ENCODE measurements around the gene TNFRSF18.
"Not testable (repeated sequence)": the region's sequence is repeated elsewhere in the genome, so short reads cannot be mapped to it uniquely, and the experiment has no call there.

TNFRSF18 gene

GRCh38 chr1:1195726-1196125, 10.7 kb downstream of the TNFRSF18 start:
- not testable (repeated sequence) for DNase-seq

GRCh38 chr1:1194723-1195122, 11.7 kb downstream of the TNFRSF18 start:
- peak; percentile 26 for DNase-seq

GRCh38 chr1:1191734-1192133, 14.7 kb downstream of the TNFRSF18 start:
- no peak for DNase-seq

- DNase-seq, result peak; percentile 83
Measured at GRCh38 chr1:1189111-1189510, 17.3 kb downstream of the TNFRSF18 start.

- no peak for DNase-seq
Measured at GRCh38 chr1:1187938-1188337, 18.5 kb downstream of the TNFRSF18 start.

GRCh38 chr1:1185101-1185765, 21.2 kb downstream of the TNFRSF18 start:
- DNase-seq, result no peak

- DNase-seq, result no peak
Measured at GRCh38 chr1:1183833-1184775, 22.3 kb downstream of the TNFRSF18 start.

- no peak for DNase-seq
Measured at GRCh38 chr1:1183221-1183747, 23.1 kb downstream of the TNFRSF18 start.

GRCh38 chr1:1182491-1183220, 23.7 kb downstream of the TNFRSF18 start:
- DNase-seq, result no peak

GRCh38 chr1:1181938-1182410, 24.4 kb downstream of the TNFRSF18 start:
- no peak for DNase-seq

GRCh38 chr1:1181129-1181937, 25.1 kb downstream of the TNFRSF18 start:
- no peak for DNase-seq

GRCh38 chr1:1179983-1180861, 26.2 kb downstream of the TNFRSF18 start:
- no peak for DNase-seq

- DNase-seq, result no peak
Measured at GRCh38 chr1:1179346-1179982, 26.9 kb downstream of the TNFRSF18 start.

- DNase-seq, result no peak
Measured at GRCh38 chr1:1178794-1179331, 27.5 kb downstream of the TNFRSF18 start.

- DNase-seq, result no peak
Measured at GRCh38 chr1:1177452-1178206, 28.8 kb downstream of the TNFRSF18 start.

- DNase-seq, result no peak
Measured at GRCh38 chr1:1176931-1177330, 29.5 kb downstream of the TNFRSF18 start.

- DNase-seq, result not testable (repeated sequence)
Measured at GRCh38 chr1:1176063-1176761, 30.2 kb downstream of the TNFRSF18 start.

GRCh38 chr1:1175221-1176062, 30.9 kb downstream of the TNFRSF18 start:
- no peak for DNase-seq

All from inflammatory macrophage treated with lipopolysaccharide for 4 hours (primary cell).